ENCODE results near the gene CCNT1.
"Not testable (repeated sequence)": the region's sequence is repeated elsewhere in the genome, so short reads cannot be mapped to it uniquely, and the experiment has no call there.

The CCNT1 gene

GRCh38 chr12:48686037-48686595 lies 30.4 kb downstream of the CCNT1 start:
- DNase-seq (ENCODE audit: low read depth): no peak
- TF ChIP-seq CTCF (conservative IDR thresholded peaks at IDR 0.05; ENCODE audit: low read depth, low read length): no peak
- H3K4me3 ChIP-seq (ENCODE audit: low read length): no peak overlapping the region

- no peak for DNase-seq (ENCODE audit: low read depth)
- H3K4me3 ChIP-seq (ENCODE audit: low read length): no peak overlapping the region
- TF ChIP-seq CTCF (conservative IDR thresholded peaks at IDR 0.05; ENCODE audit: low read depth, low read length): no peak
These were observed 33.0 kb downstream of the CCNT1 start for GRCh38 chr12:48683534-48683933.

- no peak for DNase-seq (ENCODE audit: low read depth)
- H3K4me3 ChIP-seq (ENCODE audit: low read length): peak overlapping the region; percentile 99
- no peak for TF ChIP-seq CTCF (conservative IDR thresholded peaks at IDR 0.05; ENCODE audit: low read depth, low read length)
These were observed 33.6 kb downstream of the CCNT1 start for GRCh38 chr12:48682927-48683326.

- H3K4me3 ChIP-seq (ENCODE audit: low read length): peak overlapping the region; percentile 99
- DNase-seq (ENCODE audit: low read depth): not testable (repeated sequence)
These were observed 34.0 kb downstream of the CCNT1 start for GRCh38 chr12:48682533-48682905.

- peak within 1 kb of the TSS; percentile 99 for H3K4me3 ChIP-seq (ENCODE audit: low read length)
- peak; percentile 97 for DNase-seq (ENCODE audit: low read depth)
- no peak for TF ChIP-seq CTCF (conservative IDR thresholded peaks at IDR 0.05; ENCODE audit: low read depth, low read length)
These were observed 34.6 kb downstream of the CCNT1 start, which contains the start of gene KANSL2 for GRCh38 chr12:48681710-48682532. Gene KANSL2 (minus strand): TSS chr12:48682238. CDS start chr12:48681632, 606 bp downstream.

GRCh38 chr12:48681399-48681709 lies 35.2 kb downstream of the CCNT1 start:
- H3K4me3 ChIP-seq (ENCODE audit: low read length): peak overlapping the region; percentile 99
- no peak for TF ChIP-seq CTCF (conservative IDR thresholded peaks at IDR 0.05; ENCODE audit: low read depth, low read length)
- DNase-seq (ENCODE audit: low read depth): no peak

GRCh38 chr12:48680861-48681260 lies 35.6 kb downstream of the CCNT1 start:
- H3K4me3 ChIP-seq (ENCODE audit: low read length): peak overlapping the region; percentile 99
- TF ChIP-seq CTCF (conservative IDR thresholded peaks at IDR 0.05; ENCODE audit: low read depth, low read length): no peak
- DNase-seq (ENCODE audit: low read depth): no peak

Measured in retinal pigment epithelial cell (primary cell).